H9 (cell line): ENCODE data around the gene VPS51. TPM values are rescaled to one million over a fixed set of nuclear protein-coding genes. Genes with fewer than 3 reads are reported as not detected.

ENCODE experiments used
- DNase-seq: peaks from one replicate; pipeline ENCODE4 v3.0.0-alpha.2; 2017
- H2AFZ ChIP-seq: one replicate; pipeline ENCODE4 v1.6.1; 2013; ENCODE audit warnings: mild to moderate bottlenecking, low read length, control low read depth, moderate library complexity
- H2AK5ac ChIP-seq: 2 replicates; pipeline ENCODE4 v1.6.1; 2013; ENCODE audit warnings: low read length, control low read depth, mixed read lengths; ENCODE audit not compliant: insufficient read length
- H2BK120ac ChIP-seq: one replicate; pipeline ENCODE4 v1.6.1; 2013; ENCODE audit warnings: low read depth, mild to moderate bottlenecking, low read length, control low read depth, inconsistent platforms; ENCODE audit not compliant: poor library complexity, severe bottlenecking
- H2BK12ac ChIP-seq: 2 replicates; pipeline ENCODE4 v1.6.1; 2013; ENCODE audit warnings: low read length, control low read depth, mixed read lengths, low read depth; ENCODE audit not compliant: insufficient read length
- H2BK15ac ChIP-seq: 2 replicates; pipeline ENCODE4 v1.6.1; 2013; ENCODE audit warnings: low read depth, low read length, control low read depth
- H2BK20ac ChIP-seq: one replicate; pipeline ENCODE4 v1.6.1; 2013; ENCODE audit warnings: low read depth, mild to moderate bottlenecking, low read length, control low read depth, inconsistent platforms; ENCODE audit not compliant: poor library complexity, severe bottlenecking
- H2BK5ac ChIP-seq: 2 replicates; pipeline ENCODE4 v1.6.1; 2013; ENCODE audit warnings: low read length, control low read depth, mixed read lengths; ENCODE audit not compliant: insufficient read length
- H3K14ac ChIP-seq: 2 replicates; pipeline ENCODE4 v1.6.1; 2013; ENCODE audit warnings: low read length, control low read depth; ENCODE audit not compliant: insufficient read depth
- H3K18ac ChIP-seq: 2 replicates; pipeline ENCODE4 v1.6.1; 2013; ENCODE audit warnings: low read depth, mild to moderate bottlenecking, mixed read lengths, low read length, control low read depth; ENCODE audit not compliant: insufficient read length
- H3K23ac ChIP-seq: 2 replicates; pipeline ENCODE4 v1.6.1; 2013; ENCODE audit warnings: low read length, control low read depth, mixed read lengths, low read depth; ENCODE audit not compliant: insufficient read length
- H3K23me2 ChIP-seq: 2 replicates; pipeline ENCODE4 v1.6.1; 2013; ENCODE audit warnings: low read depth, mild to moderate bottlenecking, mixed read lengths, low read length, control low read depth; ENCODE audit not compliant: insufficient read length, poor library complexity, severe bottlenecking
- H3K27ac ChIP-seq: 2 replicates; pipeline ENCODE4 v1.5.1; 2013; ENCODE audit warnings: low read length, control low read depth, mixed read lengths, low read depth; ENCODE audit not compliant: insufficient read length
- H3K27me3 ChIP-seq: 2 replicates; pipeline ENCODE4 v1.6.1; 2013; ENCODE audit warnings: low read length, control low read depth, inconsistent platforms; ENCODE audit not compliant: insufficient read depth
- H3K4ac ChIP-seq: 2 replicates; pipeline ENCODE4 v1.6.1; 2013; ENCODE audit warnings: low read depth, mild to moderate bottlenecking, control low read depth, inconsistent platforms, low read length, moderate library complexity
- H3K4me1 ChIP-seq: 2 replicates; pipeline ENCODE4 v1.6.1; 2013; ENCODE audit warnings: low read length, control low read depth, inconsistent platforms; ENCODE audit not compliant: insufficient read depth
- H3K4me2 ChIP-seq: 2 replicates; pipeline ENCODE4 v1.6.1; 2013; ENCODE audit warnings: low read length, control low read depth, mixed read lengths; ENCODE audit not compliant: insufficient read length, insufficient read depth
- H3K56ac ChIP-seq: 2 replicates; pipeline ENCODE4 v1.6.1; 2013; ENCODE audit warnings: low read depth, mild to moderate bottlenecking, mixed read lengths, low read length, control low read depth; ENCODE audit not compliant: insufficient read length
- H3K79me1 ChIP-seq: 2 replicates; pipeline ENCODE4 v1.6.1; 2013; ENCODE audit warnings: low read depth, mild to moderate bottlenecking, moderate library complexity, low read length, control low read depth, inconsistent platforms; ENCODE audit not compliant: insufficient read depth, poor library complexity, severe bottlenecking
- H3K79me2 ChIP-seq: 2 replicates; pipeline ENCODE4 v1.6.1; 2013; ENCODE audit warnings: low read length, control low read depth, inconsistent platforms; ENCODE audit not compliant: insufficient read depth
- H3K9ac ChIP-seq: 2 replicates; pipeline ENCODE4 v1.6.1; 2013; ENCODE audit warnings: low read length, control low read depth, mixed read lengths; ENCODE audit not compliant: insufficient read length; ENCODE audit errors: extremely low read depth
- H3K9me3 ChIP-seq: one replicate; pipeline ENCODE4 v1.6.1; 2013; ENCODE audit warnings: low read depth, low read length, inconsistent platforms; ENCODE audit not compliant: control insufficient read depth
- H3T11ph ChIP-seq: one replicate; pipeline ENCODE4 v1.6.1; 2013; ENCODE audit warnings: mild to moderate bottlenecking, low read length, control low read depth, inconsistent platforms
- H4K20me1 ChIP-seq: one replicate; pipeline ENCODE4 v1.6.1; 2013; ENCODE audit not compliant: control insufficient read depth, insufficient read length, insufficient read depth
- H4K5ac ChIP-seq: 2 replicates; pipeline ENCODE4 v1.6.1; 2013; ENCODE audit warnings: low read depth, mild to moderate bottlenecking, mixed read lengths, low read length, control low read depth; ENCODE audit not compliant: insufficient read length
- H4K8ac ChIP-seq: replicated peaks from 2 replicates; pipeline ENCODE4 v1.6.1; 2013; ENCODE audit warnings: low read length, control low read depth, mixed read lengths, low read depth; ENCODE audit not compliant: insufficient read length
- H4K91ac ChIP-seq: 2 replicates; pipeline ENCODE4 v1.6.1; 2013; ENCODE audit warnings: low read depth, mild to moderate bottlenecking, moderate library complexity, mixed read lengths, low read length, control low read depth; ENCODE audit not compliant: insufficient read length
- H3K27ac Mint-ChIP-seq, 3 experiments: 2 replicates in 2 of 3; 3 replicates in 1 of 3; pipeline ENCODE4 v1.8.0; 2020 to 2021; ENCODE audit warnings: mixed read lengths in 3 of 3, mild to moderate bottlenecking in 1 of 3, moderate library complexity in 1 of 3
- H3K27me3 Mint-ChIP-seq: 2 replicates; pipeline ENCODE4 v1.8.0; 2021; ENCODE audit warnings: low read depth, mild to moderate bottlenecking, moderate library complexity, mixed read lengths
- H3K36me3 Mint-ChIP-seq, 3 experiments: 2 replicates in 2 of 3; 3 replicates in 1 of 3; pipeline ENCODE4 v1.8.0; 2020 to 2021; ENCODE audit warnings: low read depth in 3 of 3, mixed read lengths in 3 of 3; ENCODE audit not compliant: insufficient read depth in 1 of 3
- H3K4me1 Mint-ChIP-seq, 2 experiments: 2 replicates each; pipeline ENCODE4 v1.8.0; 2020; ENCODE audit warnings: mixed read lengths in 2 of 2
- H3K4me3 Mint-ChIP-seq, 2 experiments: 2 replicates in 1 of 2; 3 replicates in 1 of 2; pipeline ENCODE4 v1.8.0; 2020 to 2021; ENCODE audit warnings: mild to moderate bottlenecking in 2 of 2, mixed read lengths in 2 of 2, moderate library complexity in 1 of 2
- H3K9me3 Mint-ChIP-seq, 2 experiments: 2 replicates in 1 of 2; 3 replicates in 1 of 2; pipeline ENCODE4 v1.8.0; 2020; ENCODE audit warnings: mild to moderate bottlenecking in 2 of 2, mixed read lengths in 2 of 2, moderate library complexity in 1 of 2
- CTCF ChIP-seq: fragments of 200-600 bp; sonication (generic); conservative IDR thresholded peaks from 3 replicates; pipeline ENCODE4 v1.8.0; 2021; ENCODE audit warnings: antibody characterized with exemption, mild to moderate bottlenecking
- WGBS: extraction: QIAGEN DNeasy Blood & Tissue Kit; methylation state at CpG from one replicate; pipeline ENCODE4 v1.1.7; 2013; ENCODE audit warnings: missing lambda C conversion rate, low lambda C conversion rate, mixed read lengths; ENCODE audit not compliant: insufficient read length; ENCODE audit errors: extremely low coverage; 5-methylcytosine and 5-hydroxymethylcytosine counted together
- total RNA-seq: library from RNA; stranded (reverse); gene quantifications from 2 replicates; pipeline ENCODE4 v1.2.1, GENCODE V29; 2021

VPS51 gene
- total RNA-seq, 1 experiment from 2014 or later = 94.7 TPM

GRCh38 chr11:65063532-65063931 lies 32.5 kb upstream of the VPS51 start:
- H2BK12ac ChIP-seq = no peak overlapping the region
- no peak overlapping the region for H3K4ac ChIP-seq
- H3K27me3 ChIP-seq = no peaks in the 10 kb centered on the region
- H3K79me1 ChIP-seq = no peaks in the 10 kb centered on the region
- H3K56ac ChIP-seq = no peak overlapping the region
- no peaks in the 10 kb centered on the region for H3K9me3 Mint-ChIP-seq
- no peak overlapping the region for H2AFZ ChIP-seq
- no peak overlapping the region for H4K91ac ChIP-seq
- no peak overlapping the region for H3K9ac ChIP-seq
- H2AK5ac ChIP-seq = no peak overlapping the region
- H3K4me2 ChIP-seq = no peak overlapping the region
- no peak overlapping the region for H4K8ac ChIP-seq
- H3K9me3 ChIP-seq = no peaks in the 10 kb centered on the region
- peaks cover 25 to 33% of the 10 kb centered on the region in 2 experiments for H3K4me1 Mint-ChIP-seq
- H3K36me3 Mint-ChIP-seq = no peaks in the 10 kb centered on the region
- H3K27ac Mint-ChIP-seq = no peak overlapping the region; a peak in 1 of 7 replicates
- H2BK5ac ChIP-seq = no peak overlapping the region
- H3K23ac ChIP-seq = no peak overlapping the region
- peaks cover 6% of the 10 kb centered on the region; the same call in 1 of the 2 replicates for H3K4me1 ChIP-seq
- no peak overlapping the region for H3T11ph ChIP-seq
- H4K20me1 ChIP-seq = no peaks in the 10 kb centered on the region
- TF ChIP-seq CTCF = no peak
- H3K27me3 Mint-ChIP-seq = peaks cover 8% of the 10 kb centered on the region
- no peaks in the 10 kb centered on the region for H3K79me2 ChIP-seq
- H2BK20ac ChIP-seq = no peak overlapping the region
- WGBS = no CpG with 5 or more reads among the region's 3 CpGs
- no peak overlapping the region for H2BK120ac ChIP-seq
- no peak overlapping the region for H3K27ac ChIP-seq
- no peak overlapping the region for H4K5ac ChIP-seq
- DNase-seq = no peak
- H3K23me2 ChIP-seq = no peaks in the 10 kb centered on the region
- no peak overlapping the region for H3K18ac ChIP-seq
- no peak overlapping the region for H3K4me3 Mint-ChIP-seq
- no peak overlapping the region for H2BK15ac ChIP-seq
- no peak overlapping the region for H3K14ac ChIP-seq
